Activated CD8-positive, alpha-beta memory T cell treated with anti-CD3 and anti-CD28 coated beads for 36 hours (primary cell): ENCODE data around the gene TOP1. TPM values are rescaled to one million over a fixed set of nuclear protein-coding genes. Genes with fewer than 3 reads are reported as not detected.

Experiments
- CTCF ChIA-PET: fragments of 350-600 bp; sonication (Branson Sonifier 250); formaldehyde crosslinking; loops from one replicate; lab custom pipeline; 2021; ENCODE audit warnings: antibody characterized with exemption; lab: Charles Lee
- POLR2A ChIA-PET: fragments of 350-600 bp; sonication (Branson Sonifier 250); formaldehyde crosslinking; loops from one replicate; lab custom pipeline; 2021; ENCODE audit warnings: antibody characterized with exemption; lab: Charles Lee
- total RNA-seq, 2 experiments: library from RNA; stranded (reverse); gene quantifications; one replicate each; pipeline ENCODE4 v1.2.3, GENCODE V29; 2021

TOP1 gene
- total RNA-seq, 2 experiments from 2014 or later = 101 to 102 TPM

DNA sequence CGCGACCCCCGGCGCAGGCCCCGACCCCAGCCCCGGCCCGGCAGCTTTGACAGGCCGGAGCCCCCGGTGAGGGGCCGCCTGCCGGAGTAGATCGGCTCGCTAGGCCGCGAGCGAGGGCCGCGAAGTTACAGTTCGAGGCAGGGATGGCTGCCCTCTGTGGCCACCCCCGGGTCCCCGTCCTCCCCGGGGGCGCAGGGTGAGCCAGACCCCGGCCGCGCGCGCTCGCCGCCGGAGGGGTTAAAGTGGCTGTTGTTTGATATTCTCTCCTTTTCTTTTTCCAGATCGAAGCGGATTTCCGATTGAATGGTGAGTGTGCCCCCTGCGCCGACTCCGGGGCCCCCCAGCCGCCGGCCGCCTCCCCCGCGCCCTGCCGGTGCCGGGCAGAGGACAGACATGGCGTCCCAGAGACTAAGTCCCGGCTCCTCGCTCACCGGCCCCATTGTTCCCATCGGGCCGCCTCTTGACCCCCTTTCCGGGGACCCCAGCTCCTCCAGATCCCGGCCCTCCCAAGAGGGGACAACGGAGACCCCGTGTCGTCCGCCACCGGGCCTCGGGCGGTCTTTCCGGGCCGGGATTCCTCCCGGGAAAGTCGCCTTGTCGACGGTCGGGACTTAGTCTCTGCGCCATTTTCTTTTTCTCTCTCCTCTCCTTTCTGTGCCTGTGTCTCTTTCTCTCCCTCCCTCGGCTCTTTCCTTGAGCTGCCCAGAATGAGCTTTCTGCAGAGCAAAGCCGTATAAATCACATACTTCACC, 704 bp downstream of the TOP1 start:
- ChIA-PET POLR2A (interaction anchor here (0.6 kb wide), 1 partner anchor 39 kb away, joined by 3 read pairs; no protein-coding TSS in a partner anchor), CTCF (interaction anchor here (1.7 kb wide), 1 partner anchor 38 kb away, joined by 4 read pairs; no protein-coding TSS in a partner anchor)

DNA sequence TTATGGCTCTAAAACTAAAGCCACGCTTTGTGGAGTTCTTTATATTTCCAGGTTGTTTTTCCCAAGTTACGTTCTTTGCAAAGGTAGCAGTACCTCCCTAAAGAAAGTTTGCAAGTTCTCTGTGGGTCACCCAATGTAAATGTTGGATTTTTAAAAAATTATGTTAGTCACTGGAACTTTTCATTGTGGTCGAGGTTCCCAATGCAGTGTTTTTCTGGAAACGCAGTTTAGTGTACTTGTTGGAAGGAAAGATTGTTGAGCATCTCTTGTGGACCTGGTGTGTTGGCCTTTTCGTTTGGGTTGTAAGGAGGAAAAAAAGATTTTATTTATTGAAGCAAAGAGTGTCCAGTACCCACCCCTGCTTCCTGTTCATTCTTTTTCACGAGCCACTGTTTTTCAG, 1.4 kb downstream of the TOP1 start:
- ChIA-PET POLR2A (interaction anchor here (0.6 kb wide), 1 partner anchor 39 kb away, joined by 3 read pairs; no protein-coding TSS in a partner anchor), CTCF (interaction anchor here (0.6 kb wide), 1 partner anchor 83 kb away, joined by 3 read pairs; no protein-coding TSS in a partner anchor)

DNA sequence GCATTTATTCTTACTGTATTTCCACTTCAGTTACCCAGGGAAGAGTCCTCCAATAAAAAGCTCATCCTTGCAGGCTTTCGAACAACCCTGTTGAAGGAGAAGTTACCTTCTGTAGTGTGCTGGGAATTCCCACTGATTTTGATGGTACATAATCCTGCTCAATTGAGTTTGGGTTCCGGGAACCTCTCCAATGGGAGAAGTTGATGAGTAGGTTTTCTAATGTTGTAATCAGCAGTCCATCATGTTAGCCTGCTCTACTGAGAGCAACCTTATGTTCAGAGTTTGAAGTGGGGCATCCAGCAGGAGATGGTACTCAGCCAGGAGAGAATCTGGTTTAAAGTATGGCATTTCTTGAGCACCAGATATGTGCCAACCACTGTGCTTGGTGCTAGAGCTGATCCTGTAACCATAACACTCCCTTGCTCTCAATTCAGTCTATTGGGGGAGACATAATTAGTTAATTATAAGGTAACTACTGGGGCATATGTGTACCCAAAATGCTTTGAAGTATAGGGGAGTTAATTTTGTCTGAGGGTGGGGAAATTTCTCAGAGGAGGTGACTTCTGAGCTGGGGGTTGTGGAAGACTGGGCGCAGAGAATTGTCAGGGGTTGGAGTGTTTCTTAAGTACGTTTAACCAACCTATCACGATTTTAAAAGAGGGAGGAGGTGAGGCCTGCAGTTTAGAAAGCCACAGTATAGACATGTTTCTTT, 2.1 kb downstream of the TOP1 start:
- ChIA-PET POLR2A (no interaction called here), CTCF (interaction anchor here (0.6 to 1.5 kb wide), 3 partner anchors 9 to 83 kb away, joined by 3 to 5 read pairs (median 3); no protein-coding TSS in a partner anchor)

DNA sequence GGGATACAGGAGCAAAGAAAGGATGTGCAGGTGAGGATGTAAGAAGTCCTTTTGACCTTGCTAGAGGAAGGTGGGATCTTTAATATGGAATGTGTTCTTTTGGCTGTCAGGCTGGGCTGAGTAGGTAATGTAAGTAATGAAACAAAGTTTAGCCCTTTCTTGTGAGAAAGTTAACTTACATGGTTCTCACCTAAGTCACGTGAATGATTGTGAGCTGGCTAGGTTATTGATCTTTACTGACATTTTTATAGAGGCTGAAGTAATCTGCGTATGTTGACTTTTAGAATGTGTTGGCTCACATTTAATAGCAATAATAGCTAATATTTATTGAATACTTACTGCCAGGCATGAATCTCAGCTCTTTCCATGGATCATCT, 2.6 kb downstream of the TOP1 start:
- ChIA-PET POLR2A (interaction anchor here (0.8 kb wide), 1 partner anchor 103 kb away, joined by 3 read pairs; no protein-coding TSS in a partner anchor), CTCF (interaction anchor here (0.8 to 1.5 kb wide), 3 partner anchors 9 to 42 kb away, joined by 3 to 5 read pairs (median 4); no protein-coding TSS in a partner anchor)

DNA sequence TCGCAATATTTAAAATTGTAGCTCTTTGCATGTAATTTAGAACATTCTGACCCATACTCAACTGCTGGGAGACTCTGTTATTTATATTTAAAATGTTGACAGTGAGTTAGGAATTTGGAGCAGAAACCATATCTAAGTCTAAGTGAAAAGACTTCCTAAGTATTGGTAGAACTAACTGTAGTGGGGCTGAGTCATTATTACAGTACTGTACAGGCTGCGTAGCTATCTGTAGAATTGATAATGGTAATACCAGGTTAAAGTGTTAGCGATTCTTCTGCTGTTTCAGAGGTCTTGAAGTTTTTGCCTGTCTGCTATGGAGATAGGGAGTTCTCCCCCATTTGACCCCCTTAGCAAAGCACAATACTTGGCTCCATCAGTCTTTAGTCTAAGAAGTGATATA, 3.6 kb downstream of the TOP1 start:
- ChIA-PET POLR2A (interaction anchor here (0.6 kb wide), 1 partner anchor 1563 kb away, joined by 4 read pairs; no protein-coding TSS in a partner anchor), CTCF (interaction anchor here (1.5 kb wide), 1 partner anchor 43 kb away, joined by 5 read pairs; no protein-coding TSS in a partner anchor)

DNA sequence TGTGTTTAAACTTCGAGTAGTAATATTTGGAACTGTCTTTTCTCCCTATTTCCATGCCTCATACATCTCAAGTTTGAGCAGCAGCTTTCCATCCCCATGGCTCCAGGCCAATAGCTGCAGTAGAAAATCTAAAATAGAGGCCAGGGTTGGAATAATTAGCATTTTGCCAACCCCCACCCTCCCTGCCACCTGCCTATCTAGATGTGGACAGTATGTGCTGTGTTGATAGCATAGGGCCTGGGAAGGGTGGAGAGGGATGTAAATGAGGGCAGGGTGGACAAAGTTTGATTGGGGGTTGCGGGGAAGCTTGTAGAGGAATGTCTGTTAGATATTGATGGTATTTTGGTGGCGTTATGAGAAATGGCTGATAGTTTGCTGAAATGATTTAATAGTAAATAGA, 5.6 kb downstream of the TOP1 start:
- POLR2A ChIA-PET = no interaction called here
- CTCF ChIA-PET = interaction anchor here (1.4 kb wide), 1 partner anchor 10 kb away, joined by 3 read pairs; no protein-coding TSS in a partner anchor

DNA sequence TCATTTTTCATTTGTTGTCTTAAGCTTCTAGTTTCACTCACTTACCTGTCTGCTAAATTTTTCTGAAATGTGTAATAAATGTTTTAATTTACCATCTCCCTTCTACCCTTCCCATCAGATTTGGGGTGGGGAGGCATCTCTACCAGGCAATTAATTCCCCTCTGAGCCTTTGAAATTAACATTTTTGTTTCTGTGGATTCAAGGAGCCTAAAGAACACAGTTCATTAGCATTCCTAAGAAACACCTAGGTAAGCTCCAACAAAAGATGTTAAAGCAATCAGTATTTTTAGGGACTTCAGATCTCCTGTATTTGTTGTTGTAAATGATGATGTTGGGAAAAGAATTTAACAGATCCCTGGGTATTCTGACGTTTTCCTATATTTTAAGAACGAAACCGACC, 6.6 kb downstream of the TOP1 start:
- CTCF ChIA-PET = interaction anchor here (1.2 to 1.3 kb wide), 2 partner anchors 12 to 60 kb away, joined by 4 read pairs; no protein-coding TSS in a partner anchor
- POLR2A ChIA-PET = no interaction called here

DNA sequence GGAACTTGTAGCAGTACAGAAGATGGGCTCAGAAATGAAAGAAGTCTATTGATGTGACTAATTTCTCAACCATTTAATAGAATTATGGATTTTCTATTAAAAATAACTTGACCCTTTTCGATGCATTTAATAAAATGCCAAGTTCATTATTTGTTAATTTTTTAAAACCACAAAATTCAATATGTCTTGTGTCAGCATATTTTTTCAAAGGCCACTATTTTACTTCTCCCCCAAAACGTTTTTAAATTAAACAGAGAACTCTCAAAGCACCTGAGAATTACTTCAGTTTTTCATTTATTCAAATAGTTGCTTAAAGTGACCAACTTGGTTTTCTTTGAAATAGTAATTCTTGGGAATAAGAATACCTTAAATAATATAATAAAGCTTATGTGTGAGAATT, 8.6 kb downstream of the TOP1 start:
- POLR2A ChIA-PET = interaction anchor here (1.1 kb wide), 1 partner anchor 10 kb away, joined by 5 read pairs; no protein-coding TSS in a partner anchor
- CTCF ChIA-PET = interaction anchor here (0.6 kb wide), 1 partner anchor 14 kb away, joined by 3 read pairs; no protein-coding TSS in a partner anchor

DNA sequence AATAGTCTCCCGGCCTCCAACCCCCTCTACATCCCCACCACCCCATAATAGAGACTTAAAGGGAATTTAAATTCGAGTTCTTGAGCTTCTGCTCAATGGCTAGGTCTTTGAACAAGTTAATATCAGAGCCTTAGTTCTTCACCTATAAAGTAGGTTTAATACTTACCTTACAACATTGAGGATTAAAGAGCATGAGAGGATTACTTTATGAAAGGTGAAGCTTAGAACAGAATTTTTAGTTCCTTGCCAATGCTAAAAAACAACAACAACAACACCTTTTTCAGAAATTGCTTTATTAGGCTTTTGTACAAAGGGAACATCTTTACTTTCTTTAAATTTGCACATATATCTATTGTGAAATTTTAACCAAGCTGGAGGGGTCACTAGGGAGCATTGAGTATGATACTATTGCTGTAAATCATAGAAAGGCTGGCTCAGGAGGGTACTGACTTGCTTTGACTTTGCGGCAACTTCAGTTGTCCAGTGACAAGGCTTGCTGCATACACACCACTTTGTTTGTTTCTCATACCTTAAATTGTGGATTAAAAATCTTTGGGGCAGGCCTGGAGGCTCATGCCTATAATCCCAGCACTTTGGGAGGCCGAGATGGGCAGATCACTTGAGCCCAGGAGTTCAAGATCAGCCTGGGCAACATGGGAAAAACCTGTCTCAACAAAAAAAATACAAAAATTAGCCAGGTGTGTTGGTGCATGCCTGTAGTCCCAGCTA, 9.7 kb downstream of the TOP1 start:
- POLR2A ChIA-PET = interaction anchor here (1.1 kb wide), 1 partner anchor 8 kb away, joined by 5 read pairs; no protein-coding TSS in a partner anchor
- CTCF ChIA-PET = interaction anchor here (0.6 to 1.3 kb wide), 2 partner anchors 16 to 47 kb away, joined by 3 to 4 read pairs; no protein-coding TSS in a partner anchor

DNA sequence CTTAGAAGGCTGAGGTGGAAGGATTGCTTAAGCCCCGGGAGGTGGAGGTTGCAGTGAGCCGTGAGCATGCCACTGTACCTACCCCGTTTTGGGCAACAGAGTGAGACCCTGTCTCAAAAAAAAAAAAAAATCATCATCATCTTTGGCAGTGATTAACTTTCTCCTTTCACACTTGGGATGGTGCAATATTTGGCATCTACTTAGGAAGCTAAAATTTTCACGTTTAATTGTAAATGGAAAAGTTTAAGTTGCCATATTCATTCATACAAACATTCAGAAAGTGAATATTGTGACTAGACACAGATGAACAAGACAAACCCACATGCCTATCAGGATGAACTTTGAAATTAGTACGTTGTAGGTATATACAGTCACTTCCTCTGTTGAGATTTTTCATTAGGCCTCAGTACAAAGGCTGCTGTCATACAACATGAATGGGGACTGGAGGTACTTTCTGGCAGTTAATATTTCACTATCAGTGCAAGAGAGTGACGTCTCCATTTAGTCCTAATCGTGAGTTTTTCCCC, 10.3 kb downstream of the TOP1 start:
- ChIA-PET POLR2A (no interaction called here), CTCF (interaction anchor here (1.0 to 2.4 kb wide), 4 partner anchors 9 to 48 kb away, joined by 3 to 11 read pairs (median 4); no protein-coding TSS in a partner anchor)

DNA sequence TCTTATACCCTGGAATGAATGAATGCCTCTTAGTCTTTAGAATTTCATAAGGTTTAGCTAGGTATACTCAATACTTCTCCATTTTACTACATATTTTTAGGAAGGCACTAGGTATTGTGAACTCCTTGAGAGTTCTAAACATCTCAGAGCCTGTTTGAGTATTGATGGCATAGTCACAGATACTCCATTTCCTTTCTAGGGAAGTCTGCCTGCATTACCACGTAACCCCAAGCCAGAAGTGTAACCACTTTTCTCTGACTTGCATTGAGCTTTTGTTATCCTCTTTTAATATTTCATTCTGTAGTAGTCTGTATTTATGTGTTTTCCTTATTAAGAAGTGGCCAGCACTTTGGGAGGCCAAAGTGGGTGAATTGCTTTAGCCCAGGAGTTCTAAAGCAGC, 12.2 kb downstream of the TOP1 start:
- ChIA-PET POLR2A (no interaction called here), CTCF (interaction anchor here (0.7 to 2.4 kb wide), 3 partner anchors 32 to 50 kb away, joined by 3 to 11 read pairs (median 3); no protein-coding TSS in a partner anchor)

DNA sequence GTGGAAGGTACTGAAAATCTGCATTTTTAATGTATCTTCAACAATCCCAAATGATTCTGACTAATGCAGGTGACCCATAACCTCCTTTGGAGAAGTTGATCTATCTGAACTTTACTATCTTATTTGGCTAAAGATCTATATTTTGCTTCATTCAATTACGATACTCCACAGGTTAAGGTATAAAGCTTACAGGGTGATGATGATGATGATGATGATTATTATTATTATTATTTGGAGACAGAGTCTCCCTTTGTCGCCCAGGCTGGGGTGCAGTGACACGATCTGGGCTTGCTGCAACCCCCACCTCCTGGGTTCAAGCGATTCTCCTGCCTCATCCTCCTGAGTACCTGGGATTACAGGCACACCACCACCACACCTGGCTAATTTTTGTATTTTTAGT, 13.1 kb downstream of the TOP1 start:
- CTCF ChIA-PET = interaction anchor here (0.6 to 2.4 kb wide), 3 partner anchors 16 to 77 kb away, joined by 3 to 11 read pairs (median 3); no protein-coding TSS in a partner anchor

DNA sequence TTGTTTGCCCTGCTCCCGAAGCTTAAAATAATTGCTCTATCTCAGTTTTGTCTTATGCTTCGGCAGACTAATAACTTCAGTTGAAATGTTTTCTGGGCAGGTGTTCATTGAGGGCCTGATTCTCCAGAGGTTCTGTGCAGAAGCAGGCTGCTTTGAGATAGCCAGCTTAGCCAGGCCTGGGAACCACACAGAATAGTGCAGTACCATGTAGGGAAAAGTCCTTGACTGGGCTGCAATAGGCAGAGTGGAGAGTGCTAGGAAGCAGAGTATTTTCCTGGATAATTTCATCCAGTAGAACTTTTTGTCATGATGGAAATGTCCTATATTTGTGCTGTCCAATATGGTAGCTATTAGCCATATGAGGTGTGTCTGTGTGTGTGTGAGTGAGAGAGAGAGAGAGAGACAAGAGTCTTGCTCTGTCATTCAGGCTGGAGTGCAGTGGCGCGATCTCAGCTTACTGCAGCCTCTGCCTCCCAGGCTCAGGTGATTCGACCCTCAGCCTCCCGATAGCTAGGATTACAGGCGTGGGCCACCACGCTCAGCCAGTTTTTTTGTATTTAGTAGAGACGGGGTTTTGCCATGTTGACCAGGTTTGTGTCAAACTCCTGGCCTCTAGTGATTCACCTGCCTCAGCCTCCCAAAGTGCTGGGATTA, 15.9 kb downstream of the TOP1 start:
- ChIA-PET POLR2A (no interaction called here), CTCF (no interaction called here)

More for the DNA sequence above, 13.1 kb downstream of the TOP1 start:
- POLR2A ChIA-PET = no interaction called here

DNA sequence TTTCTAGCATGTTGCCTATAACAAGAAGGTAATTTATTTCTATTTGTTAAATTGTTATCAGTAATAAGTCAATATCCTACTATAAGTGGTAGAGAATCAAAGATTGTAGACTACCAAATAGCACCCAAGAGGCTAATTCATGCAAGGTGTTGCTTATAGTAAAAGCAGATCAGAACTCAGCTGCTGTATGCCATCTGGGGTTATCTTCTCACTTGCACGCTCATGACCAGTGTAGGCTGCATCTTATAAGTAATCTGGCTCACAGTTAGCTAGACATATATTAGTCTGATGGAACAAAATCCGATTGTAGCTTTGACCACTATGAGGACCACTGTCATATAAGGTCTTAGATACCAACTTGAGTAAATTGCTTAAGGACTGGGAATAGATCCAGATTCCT, 17.0 kb downstream of the TOP1 start:
- ChIA-PET POLR2A (interaction anchor here (1.8 kb wide), 1 partner anchor 8 kb away, joined by 5 read pairs; no protein-coding TSS in a partner anchor), CTCF (interaction anchor here (0.6 to 0.8 kb wide), 2 partner anchors 13 to 40 kb away, joined by 3 read pairs; no protein-coding TSS in a partner anchor)

DNA sequence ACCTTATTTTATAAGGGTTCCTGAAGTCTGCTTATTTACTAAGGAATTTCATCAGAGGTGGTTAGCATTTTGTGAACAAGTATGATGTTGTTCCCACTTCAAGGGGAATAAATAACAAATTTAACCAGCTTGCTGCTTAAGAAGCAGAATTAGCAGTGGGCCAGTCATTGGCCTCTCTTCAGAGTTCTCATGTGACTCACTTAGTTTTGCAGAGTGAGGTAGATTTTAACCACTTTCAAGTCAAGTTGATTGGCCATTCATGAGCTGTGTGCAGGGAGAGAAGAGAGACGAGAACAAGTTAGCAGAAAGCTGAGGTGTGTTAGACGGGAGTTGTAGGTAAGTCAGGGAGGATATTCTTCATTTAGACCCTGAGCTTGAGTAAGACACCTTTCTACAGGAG, 18.1 kb downstream of the TOP1 start:
- ChIA-PET CTCF (interaction anchor here (1.0 to 1.5 kb wide), 4 partner anchors 11 to 57 kb away, joined by 3 to 4 read pairs (median 4); no protein-coding TSS in a partner anchor), POLR2A (interaction anchor here (1.8 kb wide), 1 partner anchor 9 kb away, joined by 5 read pairs; no protein-coding TSS in a partner anchor)

DNA sequence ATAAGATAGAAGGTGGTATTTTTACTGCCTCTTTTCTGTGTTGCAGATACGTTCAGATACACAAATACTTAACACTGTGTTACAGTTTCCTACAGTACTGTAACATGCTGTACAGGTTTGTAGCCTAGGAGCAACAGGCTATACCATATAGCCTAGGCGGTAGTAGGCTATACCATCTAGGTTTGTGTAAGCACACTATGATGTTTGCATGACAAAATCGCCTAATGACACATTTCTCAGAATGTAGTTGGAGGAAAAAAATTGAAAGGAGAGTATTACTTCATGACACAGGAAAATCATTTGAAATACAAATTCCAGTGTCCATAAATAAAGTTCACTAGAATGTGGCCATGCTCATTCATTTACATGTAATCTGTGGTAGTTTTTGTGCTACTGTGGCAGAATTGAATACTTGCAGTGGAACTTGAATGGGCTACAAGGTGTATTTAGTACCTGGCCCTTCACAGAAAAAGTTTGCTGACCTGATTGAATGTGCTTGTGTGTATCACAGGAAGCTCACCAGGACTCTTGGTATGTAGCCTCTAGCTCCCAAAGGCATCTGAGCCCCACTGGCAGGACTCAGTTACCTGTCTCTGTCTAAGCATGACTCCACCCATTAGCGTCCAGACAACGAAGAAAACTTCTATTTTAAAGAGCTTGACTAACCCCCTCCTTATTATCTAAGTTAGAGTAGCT, 18.8 kb downstream of the TOP1 start:
- ChIA-PET POLR2A (interaction anchor here (0.7 to 1.8 kb wide), 3 partner anchors 10 to 89 kb away, joined by 5 to 8 read pairs (median 7); no protein-coding TSS in a partner anchor), CTCF (interaction anchor here (0.6 to 1.5 kb wide), 6 partner anchors 8 to 290 kb away, joined by 3 to 4 read pairs (median 3); no protein-coding TSS in a partner anchor)
